HepG2 (cell line): ENCODE data around the gene PEPD.

Experiments used
- CHD4 ChIP-seq: fragments of 200-600 bp; sonication (generic); IDR thresholded peaks from 2 replicates; pipeline ENCODE4 v1.7.0; 2017; ENCODE audit warnings: mild to moderate bottlenecking, low read length, borderline replicate concordance
- ELF4 ChIP-seq: sonication (generic); formaldehyde crosslinking; IDR thresholded peaks from 2 replicates; pipeline ENCODE4 v1.5.0; 2020; ENCODE audit warnings: missing genetic modification reagents, mild to moderate bottlenecking, moderate library complexity, borderline replicate concordance
- HOXA5 ChIP-seq: sonication (generic); formaldehyde crosslinking; IDR thresholded peaks from 2 replicates; pipeline ENCODE4 v1.4.0; 2020; ENCODE audit warnings: missing genetic modification reagents
- MAX ChIP-seq: IDR thresholded peaks from 2 replicates; pipeline ENCODE4 v1.6.1; 2012; ENCODE audit warnings: inconsistent platforms
- MLXIP ChIP-seq: sonication (generic); formaldehyde crosslinking; IDR thresholded peaks from 2 replicates; pipeline ENCODE4 v1.9.0; 2021; ENCODE audit warnings: missing genetic modification reagents, borderline replicate concordance
- NFE2L1 ChIP-seq: sonication (generic); formaldehyde crosslinking; IDR thresholded peaks from 2 replicates; pipeline ENCODE4 v1.4.0; 2020; ENCODE audit warnings: missing genetic modification reagents, mild to moderate bottlenecking, borderline replicate concordance
- NRL ChIP-seq: sonication (generic); formaldehyde crosslinking; IDR thresholded peaks from 2 replicates; pipeline ENCODE4 v1.5.0; 2020; ENCODE audit warnings: missing genetic modification reagents, mild to moderate bottlenecking, moderate library complexity, borderline replicate concordance
- PHF8 ChIP-seq: sonication (generic); formaldehyde crosslinking; IDR thresholded peaks from 2 replicates; pipeline ENCODE4 v1.5.0; 2020; ENCODE audit warnings: missing genetic modification reagents
- PLRG1 ChIP-seq: fragments of 450-650 bp; conservative IDR thresholded peaks from 2 replicates; pipeline ENCODE4 v1.6.1; 2016
- PRDM10 ChIP-seq: sonication (generic); formaldehyde crosslinking; IDR thresholded peaks from 2 replicates; pipeline ENCODE4 v1.4.0; 2020; ENCODE audit warnings: low read depth, missing genetic modification reagents
- RERE ChIP-seq: IDR thresholded peaks from 2 replicates; pipeline ENCODE4 v1.6.1; 2016; ENCODE audit warnings: low read depth, missing genetic modification reagents, missing compliant biosample characterization
- SMARCC2 ChIP-seq: fragments of 450-650 bp; IDR thresholded peaks from 2 replicates; pipeline ENCODE4 v1.6.1; 2017; ENCODE audit warnings: antibody characterized with exemption, mild to moderate bottlenecking
- TRIM24 ChIP-seq: sonication (generic); formaldehyde crosslinking; IDR thresholded peaks from 2 replicates; pipeline ENCODE4 v1.8.0; 2022; ENCODE audit warnings: mild to moderate bottlenecking, missing genetic modification reagents
- TF ChIP-seq, protein P1 (sequence below): sonication (generic); formaldehyde crosslinking; IDR thresholded peaks from 2 replicates; pipeline ENCODE4 v1.5.0; 2020; ENCODE audit warnings: missing genetic modification reagents

DNA sequence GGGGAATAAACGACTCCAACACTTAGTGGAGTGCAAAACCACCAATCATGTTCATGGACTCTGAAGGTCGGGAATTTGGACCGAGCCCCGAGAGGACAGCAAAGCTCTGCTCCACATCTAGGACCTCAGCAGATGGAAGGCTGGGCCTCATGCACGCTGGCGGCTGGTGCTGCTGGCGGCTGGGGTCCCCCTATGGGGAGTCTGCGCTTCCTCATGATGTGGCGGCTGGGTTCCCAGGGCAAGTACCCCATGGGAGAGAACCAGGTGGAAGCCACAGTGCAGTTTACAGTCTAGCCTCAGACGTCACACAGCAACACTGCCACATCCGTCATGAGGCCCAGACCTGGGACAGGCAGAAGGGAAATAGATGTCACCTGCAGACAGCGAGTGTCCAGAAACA lies 13.2 kb downstream of the PEPD start:
- TF ChIP-seq MLXIP: no peak
- no peak for TF ChIP-seq RERE (CRISPR knock-in tag)
- TF ChIP-seq PHF8 (CRISPR knock-in tag): no peak
- TF ChIP-seq HOXA5 (CRISPR knock-in tag): no peak
- TF ChIP-seq, protein P1, sequence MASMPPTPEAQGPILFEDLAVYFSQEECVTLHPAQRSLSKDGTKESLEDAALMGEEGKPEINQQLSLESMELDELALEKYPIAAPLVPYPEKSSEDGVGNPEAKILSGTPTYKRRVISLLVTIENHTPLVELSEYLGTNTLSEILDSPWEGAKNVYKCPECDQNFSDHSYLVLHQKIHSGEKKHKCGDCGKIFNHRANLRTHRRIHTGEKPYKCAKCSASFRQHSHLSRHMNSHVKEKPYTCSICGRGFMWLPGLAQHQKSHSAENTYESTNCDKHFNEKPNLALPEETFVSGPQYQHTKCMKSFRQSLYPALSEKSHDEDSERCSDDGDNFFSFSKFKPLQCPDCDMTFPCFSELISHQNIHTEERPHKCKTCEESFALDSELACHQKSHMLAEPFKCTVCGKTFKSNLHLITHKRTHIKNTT (CRISPR knock-in tag): no peak
- TF ChIP-seq PRDM10 (CRISPR knock-in tag): no peak
- TF ChIP-seq TRIM24: no peak
- no peak for TF ChIP-seq PLRG1
- TF ChIP-seq MAX: no peak
- no peak for TF ChIP-seq CHD4
- no peak for TF ChIP-seq SMARCC2
- TF ChIP-seq NRL (CRISPR knock-in tag): no peak
- no peak for TF ChIP-seq ELF4
- TF ChIP-seq NFE2L1 (CRISPR knock-in tag): no peak
